PC-9 (cell line): Measurements from ENCODE around the gene TUSC2. TPM values are rescaled to one million over a fixed set of nuclear protein-coding genes. Genes with fewer than 3 reads are reported as not detected.

Source experiments
- BruUV-seq: library from RNA; stranded (reverse); fragments of 400-500 nt; replicated peaks from 2 replicates; lab custom pipeline; 2021; lab: Mats Ljungman, UMichigan
- CTCF ChIA-PET: fragments of 300-600 bp; sonication (Branson Sonifier 250); formaldehyde crosslinking; loops from one replicate; lab custom pipeline; 2022; ENCODE audit warnings: antibody characterized with exemption; lab: Charles Lee
- POLR2A ChIA-PET: fragments of 300-600 bp; sonication (Branson Sonifier 250); formaldehyde crosslinking; loops from one replicate; lab custom pipeline; 2022; ENCODE audit warnings: antibody characterized with exemption; ENCODE audit not compliant: unreplicated experiment; lab: Charles Lee
- DNase-seq, 2 experiments: peaks; one replicate each; pipeline versions ENCODE4 v3.0.0 to v3.0.0-alpha.2; 2015 to 2022; ENCODE audit warnings: mixed read lengths in 1 of 2
- H2AFZ ChIP-seq: fragments of 200-600 bp; sonication (generic); 2 replicates; pipeline ENCODE4 v1.8.1; 2017; ENCODE audit warnings: antibody characterized with exemption
- H3F3A ChIP-seq: fragments of 200-600 bp; sonication (generic); 2 replicates; pipeline ENCODE4 v1.8.1; 2017; ENCODE audit warnings: antibody characterized with exemption, mild to moderate bottlenecking, low read depth; ENCODE audit not compliant: insufficient read depth
- H3K27ac ChIP-seq: fragments of 200-600 bp; sonication (generic); 2 replicates; pipeline ENCODE4 v1.6.1; 2016; ENCODE audit warnings: mixed run types
- H3K27me3 ChIP-seq: fragments of 200-600 bp; sonication (generic); 2 replicates; pipeline ENCODE4 v1.6.1; 2016; ENCODE audit warnings: low read depth, mixed run types; ENCODE audit not compliant: insufficient read depth
- H3K36me3 ChIP-seq: fragments of 200-600 bp; sonication (generic); 2 replicates; pipeline ENCODE4 v1.6.1; 2016; ENCODE audit warnings: low read depth, mixed run types
- H3K4me1 ChIP-seq: fragments of 200-600 bp; sonication (generic); replicated peaks from 2 replicates; pipeline ENCODE4 v1.6.1; 2016; ENCODE audit warnings: mixed run types; ENCODE audit not compliant: insufficient read depth
- H3K4me2 ChIP-seq: fragments of 200-600 bp; sonication (generic); 2 replicates; pipeline ENCODE4 v1.6.1; 2017; ENCODE audit warnings: mixed run types
- H3K4me3 ChIP-seq: fragments of 200-600 bp; sonication (generic); 2 replicates; pipeline ENCODE4 v1.6.1; 2016; ENCODE audit warnings: mixed run types
- H3K79me2 ChIP-seq: fragments of 200-600 bp; sonication (generic); 2 replicates; pipeline ENCODE4 v1.6.1; 2017; ENCODE audit warnings: low read depth, mixed run types
- H3K9me2 ChIP-seq: fragments of 200-600 bp; sonication (generic); 2 replicates; pipeline ENCODE4 v1.8.1; 2017; ENCODE audit warnings: mild to moderate bottlenecking; ENCODE audit not compliant: insufficient read depth
- H3K9me3 ChIP-seq: fragments of 200-600 bp; sonication (generic); 2 replicates; pipeline ENCODE4 v1.8.1; 2016; ENCODE audit warnings: low read depth; ENCODE audit not compliant: insufficient read depth
- H4K20me1 ChIP-seq: fragments of 200-600 bp; sonication (generic); 2 replicates; pipeline ENCODE4 v1.8.1; 2017; ENCODE audit not compliant: insufficient read depth
- CTCF ChIP-seq: fragments of 200-600 bp; sonication (generic); conservative IDR thresholded peaks from 2 replicates; pipeline ENCODE4 v1.6.1; 2017; ENCODE audit warnings: mixed run types, antibody characterized with exemption, mild to moderate bottlenecking, moderate library complexity
- EZH2 ChIP-seq: fragments of 200-600 bp; sonication (generic); IDR thresholded peaks from 2 replicates; pipeline ENCODE4 v1.8.0; 2017; ENCODE audit warnings: antibody characterized with exemption, low read depth
- intact Hi-C: fragments of 100-400 bp; cut with micrococcal nuclease; formaldehyde crosslinking; loops from one replicate; pipeline ENCODE4 v1.10.0; 2022; ENCODE audit not compliant: unreplicated experiment
- total RNA-seq: library from RNA; stranded (reverse); gene quantifications from 2 replicates; pipeline ENCODE4 v1.2.3, GENCODE V29; 2021

The TUSC2 gene
- total RNA-seq, 1 experiment from 2014 or later = 24.7 TPM

GRCh38 chr3:50290161-50290641 is 37.8 kb downstream of the TUSC2 start:
- Histone ChIP-seq H3K4me3 (no peak overlapping the region), H3K4me2 (peak overlapping the region; percentile 88; the same call in 1 of the 2 replicates), H3K9me2 (no peaks in the 10 kb centered on the region), H4K20me1 (no peaks in the 10 kb centered on the region), H3F3A (peaks cover 11% of the 10 kb centered on the region; the same call in 1 of the 2 replicates), H3K4me1 (peaks cover 13% of the 10 kb centered on the region), H3K79me2 (peaks cover 25% of the 10 kb centered on the region), H3K27ac (no peak overlapping the region), H2AFZ (no peak overlapping the region), H3K27me3 (no peaks in the 10 kb centered on the region), H3K9me3 (no peaks in the 10 kb centered on the region), H3K36me3 (no peaks in the 10 kb centered on the region)
- TF ChIP-seq EZH2 (no peak), CTCF (no peak)
- intact Hi-C loops = no loop called here
- CTCF ChIA-PET = no interaction called here
- no TSS peak for BruUV-seq
- POLR2A ChIA-PET = no interaction called here
- DNase-seq = no peak

- TF ChIP-seq EZH2 = no peak
- H3K27me3 ChIP-seq = no peaks in the 10 kb centered on the region
- peaks cover 11% of the 10 kb centered on the region; the same call in 1 of the 2 replicates for H3F3A ChIP-seq
- no peak overlapping the region for H3K4me2 ChIP-seq
- peaks cover 25% of the 10 kb centered on the region for H3K79me2 ChIP-seq
- BruUV-seq = no TSS peak
- H3K36me3 ChIP-seq = no peaks in the 10 kb centered on the region
- CTCF ChIA-PET = interaction anchor here (1.0 kb wide), 1 partner anchor 35 kb away, joined by 3 read pairs; no protein-coding TSS in a partner anchor
- H3K4me1 ChIP-seq = peaks cover 13% of the 10 kb centered on the region
- H3K9me2 ChIP-seq = no peaks in the 10 kb centered on the region
- DNase-seq = no peak
- no peak overlapping the region for H3K27ac ChIP-seq
- no peaks in the 10 kb centered on the region for H4K20me1 ChIP-seq
- no peak overlapping the region for H2AFZ ChIP-seq
- no peak overlapping the region for H3K4me3 ChIP-seq
- no peaks in the 10 kb centered on the region for H3K9me3 ChIP-seq
- intact Hi-C loops = no loop called here
- POLR2A ChIA-PET = no interaction called here
Observed at GRCh38 chr3:50289130-50289529, 38.9 kb downstream of the TUSC2 start.

- no peak overlapping the region for H2AFZ ChIP-seq
- H3K4me3 ChIP-seq = no peak overlapping the region
- POLR2A ChIA-PET = no interaction called here
- H3K4me1 ChIP-seq = peaks cover 13% of the 10 kb centered on the region
- intact Hi-C loops = no loop called here
- CTCF ChIA-PET = interaction anchor here (0.6 to 1.0 kb wide), 2 partner anchors 36 to 196 kb away, joined by 3 to 8 read pairs; no protein-coding TSS in a partner anchor
- TF ChIP-seq CTCF (no peak), EZH2 (no peak)
- H4K20me1 ChIP-seq = no peaks in the 10 kb centered on the region
- H3F3A ChIP-seq = peaks cover 11% of the 10 kb centered on the region; the same call in 1 of the 2 replicates
- no TSS peak for BruUV-seq
- H3K27me3 ChIP-seq = no peaks in the 10 kb centered on the region
- no peaks in the 10 kb centered on the region for H3K9me2 ChIP-seq
- no peak for DNase-seq
- no peak overlapping the region for H3K27ac ChIP-seq
- H3K79me2 ChIP-seq = peaks cover 25% of the 10 kb centered on the region
- H3K4me2 ChIP-seq = no peak overlapping the region
- H3K9me3 ChIP-seq = no peaks in the 10 kb centered on the region
- H3K36me3 ChIP-seq = no peaks in the 10 kb centered on the region
Observed at GRCh38 chr3:50288387-50289007, 39.5 kb downstream of the TUSC2 start.
